Activated CD8-positive, alpha-beta memory T cell treated with anti-CD3 and anti-CD28 coated beads for 24 hours (primary cell): ENCODE results near the gene ST8SIA5.

Experiments
- DNase-seq: peaks from one replicate; pipeline ENCODE4 v3.0.0-alpha.2; 2020

The ST8SIA5 gene

DNA sequence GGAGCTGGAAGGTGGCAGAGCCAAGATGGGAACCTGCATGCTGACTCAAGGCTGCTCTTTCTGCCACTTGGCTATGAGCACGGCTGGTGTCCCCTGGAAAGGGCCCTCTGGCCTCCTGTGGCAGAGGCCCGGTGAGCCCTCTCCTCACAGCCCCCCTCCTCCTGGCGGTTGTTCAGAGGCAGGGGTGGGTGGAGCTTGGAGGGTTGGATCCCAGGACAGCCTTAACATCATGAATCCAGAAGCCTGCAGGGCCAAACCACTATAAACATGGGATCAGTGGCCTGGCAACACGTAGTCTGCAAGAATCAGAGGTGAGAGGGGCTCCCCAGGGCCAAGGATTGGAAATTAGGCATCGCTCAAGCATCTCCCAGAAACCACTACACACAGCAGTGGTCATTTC, 51.3 kb downstream of the ST8SIA5 start:
- no peak for DNase-seq

DNA sequence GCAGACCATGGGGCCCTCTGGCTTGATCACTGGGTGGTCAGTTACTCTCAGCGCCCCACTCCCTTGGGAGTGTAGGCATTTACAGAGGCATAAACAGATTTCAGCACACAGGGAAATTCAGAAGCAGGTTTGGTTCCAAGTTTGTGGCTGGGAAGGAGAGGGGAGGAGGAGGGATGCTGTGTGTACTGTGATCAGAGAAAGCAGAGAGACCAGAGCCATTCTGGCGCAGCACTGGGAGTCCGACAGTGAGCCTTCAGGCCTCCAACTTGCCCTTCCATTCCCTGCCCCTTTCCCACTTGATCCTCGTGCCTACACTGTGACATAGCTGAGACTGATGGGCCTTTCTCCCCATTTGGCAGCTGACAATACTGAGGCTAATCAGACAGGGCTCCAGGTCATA, 52.0 kb downstream of the ST8SIA5 start:
- DNase-seq, result no peak

DNA sequence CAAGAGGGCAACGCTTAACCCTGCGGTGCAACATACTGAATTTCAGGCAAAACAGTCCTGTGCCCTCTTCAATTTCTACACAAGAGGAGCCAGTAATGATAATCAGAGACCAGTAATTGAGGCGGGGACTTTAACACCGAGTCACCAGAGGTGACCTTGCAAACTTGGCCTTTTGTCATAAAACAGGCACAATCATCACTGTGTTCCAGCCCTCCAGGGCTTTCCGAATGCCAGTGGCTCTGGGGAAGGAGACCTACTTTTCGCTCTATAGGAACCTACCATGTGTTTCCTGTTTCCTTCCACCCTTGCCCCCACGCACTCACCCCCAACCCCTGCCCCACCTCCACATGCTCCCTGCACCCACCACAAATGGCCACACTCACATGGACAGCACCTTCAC, 52.7 kb downstream of the ST8SIA5 start:
- DNase-seq, result no peak

DNA sequence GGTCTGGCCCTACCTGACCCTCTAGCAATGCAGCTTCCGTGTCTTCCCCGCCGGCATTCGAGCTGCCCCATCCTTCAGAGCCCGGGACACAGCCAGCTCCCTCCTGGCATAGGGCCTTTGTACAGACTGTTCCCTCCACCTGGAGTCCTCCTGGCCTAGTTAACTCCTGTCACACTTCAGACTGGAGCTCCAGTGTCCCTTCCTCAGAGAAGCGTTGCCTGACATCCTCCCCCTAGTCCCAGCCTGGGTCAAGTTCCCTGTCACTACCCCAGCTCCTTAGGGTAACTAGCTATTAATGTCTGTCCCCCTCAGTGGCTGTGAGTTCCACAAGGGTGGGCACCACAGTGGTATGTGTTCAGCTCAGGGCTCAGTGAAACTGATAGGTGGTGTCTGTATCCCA, 54.4 kb downstream of the ST8SIA5 start:
- DNase-seq, result no peak

DNA sequence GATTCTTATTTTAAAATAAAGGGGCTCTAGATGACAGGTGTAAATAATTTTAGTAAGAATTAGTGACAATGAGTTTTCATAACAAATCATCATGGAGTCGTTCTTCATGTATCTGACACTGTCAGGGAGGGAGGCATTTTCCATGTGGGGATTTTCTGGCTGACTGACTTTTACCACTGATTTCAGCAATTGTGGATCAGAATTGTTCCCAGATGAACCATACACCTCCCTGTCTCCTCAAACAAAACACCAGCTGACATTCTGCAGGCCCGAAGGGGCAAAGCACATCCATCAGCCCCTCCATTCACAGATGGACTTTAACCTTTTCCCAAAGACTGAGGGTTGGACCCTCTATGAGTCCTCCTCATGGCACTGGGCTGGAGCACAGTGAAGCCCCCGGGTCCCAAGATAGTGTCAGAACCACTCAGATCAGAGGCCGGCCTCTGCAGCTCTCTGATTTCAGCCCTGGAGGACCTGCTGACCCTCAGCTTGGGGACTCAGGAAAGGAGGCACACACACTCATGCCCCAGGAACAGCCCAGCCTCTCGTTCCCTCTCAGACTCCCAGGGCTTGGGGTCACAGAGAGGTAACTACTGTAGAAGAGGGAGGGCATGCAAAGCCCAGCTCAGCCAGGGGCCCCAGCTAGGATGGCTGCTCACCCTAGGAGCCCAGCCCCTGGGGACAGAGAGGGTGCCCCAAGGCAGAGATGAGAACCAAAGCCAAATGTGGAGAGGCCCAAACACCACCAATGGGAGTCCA, 56.6 kb downstream of the ST8SIA5 start:
- DNase-seq, result no peak

DNA sequence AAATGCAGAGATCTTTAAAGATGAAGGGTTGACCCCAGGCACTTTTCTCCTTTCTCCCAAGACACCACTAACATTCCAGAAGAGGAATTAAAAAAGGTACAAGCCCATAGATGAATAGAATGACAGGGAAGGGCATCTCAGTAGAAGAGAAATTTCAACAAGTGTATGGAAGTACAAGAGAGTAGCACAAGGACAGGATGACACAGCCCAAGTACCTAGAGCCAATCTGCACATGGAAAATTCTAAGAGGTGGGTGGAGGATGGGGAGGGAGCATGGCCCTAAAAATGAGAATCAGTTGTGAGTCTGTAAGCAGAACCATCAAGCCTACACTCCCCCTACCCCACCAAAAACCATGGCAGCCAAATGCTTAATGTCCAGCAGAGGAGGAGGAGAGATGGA, 60.2 kb downstream of the ST8SIA5 start:
- DNase-seq, result no peak

DNA sequence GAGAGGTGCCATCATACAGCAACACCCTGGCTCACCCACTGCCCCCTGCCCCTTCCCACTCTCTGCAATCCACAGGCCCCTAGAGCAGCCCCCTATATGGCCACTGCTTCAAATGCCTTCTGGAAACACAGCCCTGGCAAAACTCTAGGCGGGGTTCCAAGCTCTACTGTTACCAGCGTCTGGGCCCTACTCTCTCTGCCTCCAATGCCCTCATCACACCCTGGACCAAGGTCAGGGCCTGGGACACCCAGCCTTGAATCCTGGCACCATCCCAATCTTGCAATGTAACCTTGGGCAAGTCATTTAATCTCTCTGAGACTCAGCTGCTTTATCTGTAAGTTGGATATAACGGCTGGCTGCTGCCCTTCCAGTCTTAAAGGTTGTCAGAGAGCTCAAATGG, 60.6 kb downstream of the ST8SIA5 start:
- no peak for DNase-seq

DNA sequence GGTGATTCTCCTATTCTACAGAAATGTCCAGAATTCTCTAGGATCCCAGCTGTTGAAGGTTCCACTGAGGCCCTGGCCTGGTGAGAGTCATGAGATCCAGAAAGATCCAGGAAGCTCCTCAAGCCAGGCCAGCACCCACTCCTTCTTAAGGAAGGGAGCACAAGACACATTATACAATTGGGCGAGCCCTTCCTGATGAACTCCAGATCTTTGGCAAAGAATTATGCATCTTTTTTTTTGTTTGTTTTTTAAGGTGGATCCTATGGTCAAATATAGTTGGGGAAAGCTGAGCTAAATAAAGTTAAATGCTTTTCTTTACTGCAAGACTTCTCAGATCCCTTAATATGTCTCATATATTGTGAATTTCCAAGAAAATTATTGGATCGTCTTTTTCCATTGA, 62.9 kb downstream of the ST8SIA5 start:
- no peak for DNase-seq

DNA sequence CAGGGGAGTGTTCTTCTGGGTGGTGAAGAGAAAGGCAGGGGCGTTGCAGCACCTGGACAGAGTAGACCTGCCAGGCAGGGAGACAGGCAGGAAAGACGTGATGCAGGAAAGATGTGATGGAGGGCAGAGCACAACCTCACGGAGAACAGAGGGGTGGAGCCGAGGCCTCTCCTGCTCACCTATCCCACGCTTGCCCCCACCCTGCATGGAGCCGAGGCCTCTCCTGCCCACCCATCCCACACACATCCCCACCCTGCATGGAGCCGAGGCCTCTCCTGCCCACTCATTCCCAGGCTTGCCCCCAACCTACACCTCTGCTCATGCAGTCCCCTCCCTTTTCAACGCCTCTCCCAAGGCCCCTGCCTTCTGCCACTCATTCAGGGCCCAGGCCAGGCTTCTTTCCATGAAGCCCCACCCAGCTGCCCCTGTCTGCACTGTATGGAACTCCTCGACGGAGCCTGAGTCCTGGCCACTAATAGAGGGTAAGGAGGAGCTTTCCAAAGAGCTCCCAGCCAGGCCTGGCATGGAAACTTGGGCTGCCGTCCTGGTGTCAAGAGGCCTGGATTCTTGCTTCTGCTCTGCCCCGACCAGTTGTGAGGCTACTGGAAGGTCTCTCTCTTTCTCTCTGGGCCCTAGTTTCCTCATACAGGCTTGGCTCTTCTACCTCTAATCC, 67.9 kb downstream of the ST8SIA5 start:
- DNase-seq, result no peak

DNA sequence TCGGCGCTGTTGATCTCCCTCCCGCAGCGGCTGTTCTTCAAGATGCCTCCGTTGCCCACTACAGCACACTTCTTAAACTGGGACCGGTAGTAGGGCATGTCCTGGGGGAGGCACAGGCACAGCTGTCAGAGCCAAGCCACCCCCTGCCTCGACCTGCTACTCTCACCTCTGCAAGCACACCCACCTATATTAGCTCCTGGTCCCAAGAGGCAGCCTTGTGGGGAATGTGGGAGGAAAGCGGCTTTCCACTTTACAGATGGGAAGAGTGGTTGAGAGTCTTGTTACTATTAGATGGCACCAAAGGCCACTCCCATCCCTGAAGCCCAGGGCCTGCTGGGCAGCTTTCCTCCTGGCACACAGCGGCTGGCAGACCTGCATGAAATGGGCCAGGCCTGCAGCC, 70.7 kb downstream of the ST8SIA5 start:
- DNase-seq, result no peak

DNA sequence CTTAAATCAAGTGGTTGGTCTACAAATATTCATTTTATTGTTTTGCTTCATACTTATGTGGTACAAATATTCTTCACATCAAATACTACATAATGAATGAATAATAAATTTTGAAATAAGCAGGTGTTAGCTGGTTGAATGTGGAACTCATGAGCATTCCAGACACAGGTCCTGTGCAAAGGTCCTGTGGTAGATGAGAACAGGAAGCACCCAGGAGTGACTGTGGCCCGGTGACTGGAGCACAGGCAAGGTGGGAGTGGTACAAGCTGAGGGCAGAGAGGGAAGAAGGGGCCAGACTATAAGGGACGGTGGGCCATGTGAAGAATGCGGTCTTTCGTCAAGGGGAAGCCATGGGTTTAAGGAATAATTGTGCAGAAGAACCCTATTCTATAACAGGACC, 73.6 kb downstream of the ST8SIA5 start:
- no peak for DNase-seq

DNA sequence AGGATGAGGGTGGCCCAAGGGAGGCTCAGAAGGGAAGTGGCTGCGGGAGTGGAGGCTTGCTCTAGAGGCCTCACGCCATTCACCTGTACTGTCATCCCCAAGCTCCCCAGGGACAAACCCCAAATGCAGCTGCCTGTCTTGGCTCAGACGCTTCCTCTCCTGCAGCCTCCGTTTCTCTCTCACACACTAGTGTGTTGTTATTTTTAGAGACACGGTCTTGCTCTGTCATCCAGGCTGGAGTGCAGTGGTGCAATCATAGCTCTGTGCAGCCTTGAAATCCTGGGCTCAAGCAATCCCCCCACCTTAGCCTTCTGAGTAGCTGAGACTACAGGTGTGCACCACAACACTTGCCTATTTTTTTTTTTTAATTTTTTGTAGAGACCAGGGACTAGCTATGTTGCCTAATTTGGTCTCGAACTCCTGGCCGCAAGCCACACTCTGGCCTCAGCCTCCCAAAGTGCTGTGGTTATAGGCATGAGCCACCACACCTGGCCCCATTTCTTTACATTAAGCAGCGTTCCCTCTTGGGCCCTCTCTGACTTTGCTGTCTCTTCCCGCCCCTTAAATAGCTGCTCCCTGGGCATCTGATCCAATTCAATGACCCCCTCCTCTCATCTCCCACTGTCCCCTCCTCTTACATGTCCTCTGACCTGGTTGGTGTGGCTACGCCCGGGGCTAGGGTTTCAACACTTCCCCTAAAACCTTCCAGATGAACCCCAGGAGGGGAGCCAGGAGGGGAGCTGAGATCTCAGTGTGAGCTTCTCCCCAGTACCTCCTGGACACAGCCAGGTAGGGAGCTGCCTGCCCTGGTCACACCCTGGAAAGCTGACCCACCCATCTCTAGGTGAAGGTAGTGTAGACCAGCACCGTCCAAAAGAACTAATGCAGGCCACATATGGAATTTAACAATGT, 75.8 kb downstream of the ST8SIA5 start:
- DNase-seq, result no peak

DNA sequence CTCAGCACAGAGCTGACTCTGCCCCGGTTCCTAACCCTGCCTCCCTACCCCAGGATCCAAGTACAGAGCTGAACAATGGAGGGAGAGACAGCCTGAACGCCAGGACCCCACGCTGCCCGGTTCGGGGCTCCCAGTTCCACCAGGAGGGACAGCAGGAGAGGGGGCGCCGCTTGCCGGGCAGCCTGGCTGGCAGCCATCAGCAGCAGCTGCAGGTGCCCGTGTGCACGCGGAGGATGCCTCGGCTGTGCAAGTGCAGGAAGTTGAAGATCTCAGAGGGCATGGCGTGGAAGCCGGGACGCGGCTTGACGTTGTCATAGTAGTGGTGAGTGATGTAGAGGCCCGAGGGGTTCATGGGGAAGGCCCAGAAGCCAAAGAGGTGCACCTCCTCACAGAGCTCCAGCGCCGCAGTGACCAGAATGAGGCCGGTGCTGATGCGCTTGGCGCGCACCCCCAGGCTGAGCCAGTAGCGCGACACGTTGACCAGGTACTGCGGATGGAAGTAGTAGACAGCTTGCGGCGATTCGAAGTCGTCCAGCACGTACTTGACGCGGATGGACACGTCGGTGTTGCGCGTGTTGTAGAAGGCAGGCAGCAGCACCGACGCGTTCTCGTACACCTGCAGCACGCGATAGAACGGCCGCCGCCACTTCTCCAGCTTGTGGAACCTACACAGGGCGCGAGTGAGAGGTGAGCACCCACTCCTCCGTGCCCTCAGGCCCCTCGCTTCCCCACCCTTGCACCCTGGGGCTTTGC, 76.8 kb downstream of the ST8SIA5 start:
- DNase-seq, result no peak

DNA sequence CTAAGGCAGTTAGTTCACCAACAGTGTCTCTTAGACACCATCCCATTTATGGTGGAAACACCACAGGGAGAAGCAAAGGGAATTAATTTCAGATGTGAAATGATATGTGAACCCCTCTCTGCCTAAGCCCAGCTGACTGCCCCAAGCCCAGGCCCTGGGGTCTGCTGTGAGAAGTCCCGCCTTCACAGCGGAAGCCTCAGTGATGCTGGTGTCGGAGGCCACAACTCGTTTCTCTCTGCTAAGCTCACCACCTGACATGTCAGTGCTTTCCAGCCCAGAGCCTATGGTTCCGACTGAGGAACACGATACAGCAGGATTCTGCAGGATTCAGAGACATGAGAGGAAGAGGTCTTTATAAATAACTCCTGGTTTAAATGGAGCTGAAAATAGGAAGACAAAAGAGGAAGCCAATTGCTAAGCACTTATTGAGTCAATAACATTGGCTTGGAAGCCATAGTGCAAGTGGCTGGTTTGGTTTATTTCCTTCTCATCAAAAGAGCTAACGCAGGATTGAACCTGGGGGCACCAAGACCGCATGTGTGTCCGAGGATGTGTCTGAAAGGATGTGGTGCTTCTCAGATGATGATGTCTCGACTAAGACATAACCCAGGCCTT, 78.0 kb downstream of the ST8SIA5 start:
- no peak for DNase-seq

DNA sequence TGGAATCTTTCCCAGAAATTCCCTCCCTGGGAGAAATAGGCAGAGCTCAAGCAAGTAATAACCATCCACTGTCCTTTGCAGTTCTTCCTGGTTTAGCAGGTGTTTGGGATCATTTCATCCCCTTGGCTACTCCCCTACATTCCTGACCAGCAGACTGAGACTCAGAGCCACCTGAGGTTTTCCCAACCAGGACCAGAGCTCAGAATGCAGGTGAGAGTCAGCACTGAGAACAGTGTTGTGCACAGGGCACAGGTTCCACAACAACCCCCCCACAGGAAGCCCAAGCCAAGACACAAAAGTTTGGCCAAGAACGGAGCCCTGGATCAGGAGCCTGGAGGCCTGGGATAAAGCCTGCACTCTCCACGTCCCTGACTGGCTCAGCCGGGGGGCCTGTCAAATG, 78.8 kb downstream of the ST8SIA5 start:
- no peak for DNase-seq

DNA sequence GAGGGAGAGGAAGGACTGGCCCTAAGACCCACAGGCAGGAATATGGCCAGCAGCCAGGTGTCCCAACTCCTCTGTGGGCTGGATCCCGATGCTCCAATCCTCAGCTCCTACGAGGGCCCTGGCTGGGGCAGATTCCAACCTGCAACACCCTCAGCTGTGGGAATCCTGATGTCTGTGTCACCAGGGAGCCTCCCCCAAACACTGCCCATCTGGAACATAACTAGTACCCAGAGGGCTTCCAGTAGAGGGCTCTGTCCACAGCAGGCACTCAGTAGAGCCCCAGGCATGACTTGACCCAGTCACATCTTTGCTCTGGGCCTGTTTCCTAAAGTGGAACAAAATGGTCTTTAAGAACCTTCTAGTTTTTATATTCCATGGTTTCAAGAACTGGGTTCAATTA, 79.2 kb downstream of the ST8SIA5 start:
- DNase-seq, result no peak

DNA sequence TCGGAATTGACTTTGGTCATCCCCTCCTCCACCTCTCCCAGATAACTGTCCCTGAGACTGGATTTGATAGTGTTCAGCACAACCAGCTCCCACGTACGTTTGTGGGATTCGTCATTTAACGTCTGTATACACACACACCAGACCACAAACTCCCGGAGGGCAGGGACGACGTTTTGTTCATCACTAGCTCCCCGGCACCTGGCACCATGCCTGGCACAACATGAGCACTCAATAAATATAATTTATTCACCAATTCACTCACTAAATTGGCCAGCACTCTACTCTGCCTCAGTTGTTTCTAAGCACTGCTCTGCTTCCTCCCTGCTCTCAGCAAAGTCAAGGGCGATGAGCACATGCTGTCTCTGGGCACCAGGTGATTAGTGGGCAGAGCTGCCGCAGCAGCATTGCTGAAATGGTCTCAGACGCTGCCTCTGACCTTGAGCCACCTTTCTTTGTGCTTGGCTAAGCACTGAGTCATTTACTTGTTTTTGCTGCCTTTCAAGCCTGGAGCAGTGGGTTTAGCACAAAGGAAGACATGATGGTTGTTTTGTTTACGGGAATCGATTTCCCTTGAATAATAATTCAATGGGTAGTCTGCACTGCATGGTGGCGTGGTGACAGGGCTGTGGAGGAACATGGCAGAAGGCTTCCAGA, 80.5 kb downstream of the ST8SIA5 start:
- DNase-seq, result no peak

DNA sequence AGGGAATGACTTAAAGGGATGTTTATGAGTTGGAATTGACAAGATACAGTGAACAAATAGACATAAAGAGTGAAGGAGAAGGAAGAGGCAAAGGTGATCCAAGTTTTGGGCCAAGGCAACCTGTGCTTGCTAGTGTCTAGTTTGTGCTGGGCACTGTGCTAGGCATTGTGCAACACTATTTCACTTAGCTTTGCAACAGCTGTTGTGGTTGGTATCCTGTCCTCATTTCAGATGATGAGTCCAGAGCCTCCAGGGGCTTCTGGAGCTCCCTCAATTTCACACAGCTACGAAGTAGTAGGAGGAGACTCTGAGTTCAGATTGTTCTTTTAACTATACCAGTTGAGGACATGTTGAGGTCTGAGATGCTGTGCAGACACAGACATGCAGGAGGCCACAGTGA, 81.7 kb downstream of the ST8SIA5 start:
- no peak for DNase-seq

DNA sequence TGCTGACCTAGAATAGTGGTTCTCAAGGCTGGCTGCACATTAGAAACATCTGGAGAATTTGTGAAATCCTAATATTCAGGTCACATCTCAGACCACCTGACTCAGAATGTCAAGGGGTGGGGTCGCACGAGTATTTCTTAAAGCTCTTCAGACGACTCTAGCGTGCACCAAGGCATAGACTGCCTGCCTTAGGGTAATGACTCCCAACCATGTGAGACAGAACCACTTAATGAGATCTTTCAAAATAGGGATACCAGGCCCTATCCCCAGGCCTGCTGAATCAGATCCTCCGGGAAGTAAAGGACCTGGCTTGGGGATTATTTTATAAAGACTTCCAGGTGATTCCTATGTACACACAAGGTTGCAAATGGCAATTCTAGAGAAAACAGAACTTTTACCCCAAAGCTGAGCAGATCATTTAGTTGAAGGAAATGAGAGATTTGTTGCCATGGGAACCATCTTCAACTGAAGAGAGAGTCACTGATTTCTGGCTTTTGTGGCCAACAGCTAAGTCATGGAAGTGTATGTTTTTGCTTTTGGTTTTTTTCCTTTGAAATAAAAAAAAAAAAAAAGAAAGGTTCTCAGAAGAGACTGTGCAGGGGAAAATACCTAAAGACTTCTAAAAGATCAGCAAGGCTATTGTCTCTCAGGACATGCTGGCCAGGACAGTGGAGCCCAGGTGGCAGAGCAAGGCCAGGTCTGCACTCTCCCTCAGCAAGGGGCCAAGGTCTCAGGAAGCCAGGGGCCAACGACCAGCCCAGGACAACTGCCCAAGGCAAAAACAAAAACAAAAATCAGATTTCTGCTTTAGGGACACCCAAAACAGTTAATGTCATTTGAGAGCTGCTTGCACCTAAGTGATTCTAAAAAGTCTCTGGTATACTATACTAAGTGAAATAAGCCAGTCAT, 84.5 kb downstream of the ST8SIA5 start:
- no peak for DNase-seq

DNA sequence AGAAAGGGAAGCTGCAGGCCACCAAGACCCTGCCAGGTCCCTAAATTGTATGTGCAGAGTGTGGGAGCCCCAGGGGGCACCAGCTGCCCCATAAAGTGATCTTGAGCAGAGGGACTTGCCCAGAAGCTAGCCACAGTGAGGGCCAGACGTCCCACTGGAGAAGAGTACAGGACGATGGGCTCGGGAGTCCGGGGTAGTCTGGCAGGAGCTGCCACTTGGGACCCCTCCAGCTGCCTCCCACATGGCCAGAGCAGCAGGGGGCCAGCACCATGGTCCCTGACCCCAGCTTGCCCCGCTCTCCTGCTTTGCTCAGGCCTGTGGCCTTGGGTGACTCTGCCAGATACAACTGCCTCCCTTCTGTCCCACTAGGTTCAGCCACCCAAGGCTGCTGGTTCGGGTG, 88.2 kb downstream of the ST8SIA5 start:
- DNase-seq, result no peak

DNA sequence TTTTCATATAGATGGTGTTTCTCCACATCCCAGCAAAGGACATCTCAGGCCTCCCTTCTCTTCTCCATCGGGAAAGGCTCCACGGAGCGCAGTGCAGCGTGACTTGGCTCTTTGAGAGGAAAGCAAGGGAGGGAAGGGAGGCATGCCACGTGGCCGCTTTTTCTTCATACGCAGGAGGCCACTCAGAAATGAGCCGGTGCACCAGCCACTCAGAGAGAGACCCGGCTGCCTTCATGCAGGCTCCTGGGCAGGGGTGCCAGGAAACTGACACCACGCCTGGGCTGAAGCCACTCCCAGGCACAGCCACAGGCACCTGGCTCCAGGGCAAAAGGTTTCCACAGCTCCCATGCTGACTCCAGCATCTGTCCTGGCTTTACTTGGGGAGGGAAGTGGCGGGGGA, 88.7 kb downstream of the ST8SIA5 start:
- no peak for DNase-seq
